Measurements from ENCODE around the gene MARCHF3.

The MARCHF3 gene

DNA sequence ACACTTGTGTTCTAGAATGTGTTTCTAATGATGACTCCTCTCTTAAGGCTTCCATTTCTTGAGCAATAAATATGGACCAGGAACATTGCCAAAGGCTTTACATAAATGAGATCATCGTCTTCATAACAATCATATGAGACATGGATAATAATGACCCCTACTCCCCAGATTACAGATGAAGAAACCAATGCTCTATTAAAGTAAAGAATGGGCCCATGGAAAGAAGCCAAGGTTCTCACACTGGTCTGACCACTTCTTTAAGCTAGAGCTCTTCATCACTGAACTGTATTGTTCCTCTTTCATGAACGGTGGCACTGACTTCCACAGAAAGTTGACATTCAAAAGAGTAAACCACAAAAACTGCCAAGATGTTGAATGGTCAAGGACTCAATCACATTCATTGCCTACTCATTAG is 65.3 kb downstream of the MARCHF3 start:
- Histone ChIP-seq H3K27ac (ENCODE audit: insufficient read depth, low read length, poor library complexity, severe bottlenecking) (no peak overlapping the region), H3K4me1 (ENCODE audit: control insufficient read depth, insufficient read depth, low read length, poor library complexity, severe bottlenecking) (no peaks in the 10 kb centered on the region), H3K4me3 (ENCODE audit: insufficient read depth, low read depth, low read length, poor library complexity, severe bottlenecking) (no peak overlapping the region), H3K9me3 (ENCODE audit: control insufficient read depth, low read length) (no peaks in the 10 kb centered on the region), H3K27me3 (replicated peaks; ENCODE audit: control insufficient read depth, insufficient read depth, low read length, poor library complexity, severe bottlenecking) (no peaks in the 10 kb centered on the region), H3K36me3 (ENCODE audit: control insufficient read depth, insufficient read depth, low read length) (no peaks in the 10 kb centered on the region)
- no peak for DNase-seq

DNA sequence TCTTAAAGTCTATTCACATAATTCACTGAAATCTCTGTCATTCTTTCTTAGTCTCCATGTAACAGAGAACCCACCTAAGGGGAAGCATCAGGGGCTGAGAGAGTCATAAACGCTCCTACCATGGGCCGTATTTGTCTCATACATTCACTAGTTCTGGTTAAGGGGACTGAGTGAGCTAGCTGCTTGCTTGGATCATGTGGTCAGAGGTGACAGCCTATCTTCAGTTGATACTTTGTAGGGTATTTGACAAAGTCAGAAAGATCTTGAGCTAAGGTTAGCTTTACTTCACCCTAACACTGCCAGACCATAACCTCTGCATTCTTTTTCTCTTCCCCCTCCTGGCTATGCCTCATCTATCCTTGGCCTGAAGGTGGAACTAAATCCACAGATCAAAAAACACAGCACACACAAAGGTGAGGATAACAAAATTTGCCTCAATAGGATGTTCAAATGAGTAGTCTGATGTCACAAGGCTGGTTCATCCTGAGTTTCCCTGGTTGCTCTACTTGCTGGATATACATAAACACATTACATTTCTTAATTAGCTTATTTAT is 66.5 kb downstream of the MARCHF3 start:
- no peak overlapping the region for H3K27ac ChIP-seq (ENCODE audit: insufficient read depth, low read length, poor library complexity, severe bottlenecking)
- no peaks in the 10 kb centered on the region for H3K36me3 ChIP-seq (ENCODE audit: control insufficient read depth, insufficient read depth, low read length)
- no peaks in the 10 kb centered on the region for H3K9me3 ChIP-seq (ENCODE audit: control insufficient read depth, low read length)
- no peak overlapping the region for H3K4me3 ChIP-seq (ENCODE audit: insufficient read depth, low read depth, low read length, poor library complexity, severe bottlenecking)
- H3K27me3 ChIP-seq (replicated peaks; ENCODE audit: control insufficient read depth, insufficient read depth, low read length, poor library complexity, severe bottlenecking), result no peaks in the 10 kb centered on the region
- no peak for DNase-seq
- no peaks in the 10 kb centered on the region for H3K4me1 ChIP-seq (ENCODE audit: control insufficient read depth, insufficient read depth, low read length, poor library complexity, severe bottlenecking)

DNA sequence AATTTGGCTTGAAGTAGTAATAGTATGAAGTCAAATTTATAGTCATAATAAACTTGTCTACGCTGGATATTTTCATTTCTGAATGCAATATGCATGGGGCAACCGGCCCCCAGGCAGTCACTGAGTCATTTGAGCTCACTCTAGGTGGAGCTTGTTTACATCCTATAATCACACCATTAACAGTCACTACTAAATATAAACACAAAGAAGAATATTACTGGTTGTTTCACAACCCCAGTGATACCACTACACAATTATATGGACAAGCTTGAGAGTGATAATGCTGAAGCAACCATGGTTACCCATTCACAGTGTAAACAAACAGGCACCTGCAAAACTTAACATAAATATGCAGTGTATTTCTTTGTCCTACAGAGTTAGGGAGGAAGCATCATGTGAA is 68.7 kb downstream of the MARCHF3 start:
- Histone ChIP-seq H3K36me3 (ENCODE audit: control insufficient read depth, insufficient read depth, low read length) (no peaks in the 10 kb centered on the region), H3K9me3 (ENCODE audit: control insufficient read depth, low read length) (no peaks in the 10 kb centered on the region), H3K4me1 (ENCODE audit: control insufficient read depth, insufficient read depth, low read length, poor library complexity, severe bottlenecking) (no peaks in the 10 kb centered on the region), H3K4me3 (ENCODE audit: insufficient read depth, low read depth, low read length, poor library complexity, severe bottlenecking) (no peak overlapping the region), H3K27ac (ENCODE audit: insufficient read depth, low read length, poor library complexity, severe bottlenecking) (no peak overlapping the region), H3K27me3 (replicated peaks; ENCODE audit: control insufficient read depth, insufficient read depth, low read length, poor library complexity, severe bottlenecking) (no peaks in the 10 kb centered on the region)
- DNase-seq, result no peak

DNA sequence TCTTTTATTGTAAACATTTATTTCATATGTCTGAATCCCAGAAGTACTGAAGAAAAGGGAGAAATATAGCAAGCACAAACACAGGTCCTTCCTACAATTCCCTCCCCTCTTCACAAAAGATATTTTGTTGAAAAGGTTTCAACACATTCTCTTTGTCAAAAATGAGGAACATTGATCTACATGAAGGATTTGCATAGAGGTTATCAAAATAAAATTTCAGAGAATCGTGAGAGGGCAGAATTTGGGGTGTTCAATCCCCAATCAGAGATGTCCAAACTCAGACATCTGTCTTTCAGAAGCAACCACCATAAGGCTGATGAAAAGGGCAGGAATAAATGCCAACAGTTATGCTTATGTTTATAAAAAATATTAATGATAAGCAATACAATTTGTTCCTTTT is 69.2 kb downstream of the MARCHF3 start:
- Histone ChIP-seq H3K27me3 (replicated peaks; ENCODE audit: control insufficient read depth, insufficient read depth, low read length, poor library complexity, severe bottlenecking) (no peaks in the 10 kb centered on the region), H3K4me3 (ENCODE audit: insufficient read depth, low read depth, low read length, poor library complexity, severe bottlenecking) (no peak overlapping the region), H3K27ac (ENCODE audit: insufficient read depth, low read length, poor library complexity, severe bottlenecking) (no peak overlapping the region), H3K9me3 (ENCODE audit: control insufficient read depth, low read length) (no peaks in the 10 kb centered on the region), H3K4me1 (ENCODE audit: control insufficient read depth, insufficient read depth, low read length, poor library complexity, severe bottlenecking) (no peaks in the 10 kb centered on the region), H3K36me3 (ENCODE audit: control insufficient read depth, insufficient read depth, low read length) (no peaks in the 10 kb centered on the region)
- DNase-seq, result no peak

DNA sequence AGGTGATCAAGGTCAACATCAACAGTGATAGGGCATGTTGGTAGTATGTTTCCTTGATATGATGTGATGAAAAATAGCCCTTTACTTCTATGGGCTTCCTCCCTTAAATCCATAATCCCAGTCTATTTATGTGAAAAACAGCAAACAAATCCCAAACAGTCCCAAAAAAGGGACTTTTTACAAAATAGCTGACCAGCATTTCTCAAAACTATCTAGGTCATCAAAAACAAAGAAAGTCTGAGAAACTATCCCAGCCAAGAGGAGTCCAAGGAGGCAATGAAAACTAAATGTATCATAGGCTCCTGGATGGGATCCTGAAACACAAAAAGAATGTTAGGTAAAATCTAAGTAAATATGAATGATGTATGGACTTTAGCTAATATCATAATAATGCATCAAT is 71.2 kb downstream of the MARCHF3 start:
- Histone ChIP-seq H3K27ac (ENCODE audit: insufficient read depth, low read length, poor library complexity, severe bottlenecking) (no peak overlapping the region), H3K4me3 (ENCODE audit: insufficient read depth, low read depth, low read length, poor library complexity, severe bottlenecking) (no peak overlapping the region), H3K9me3 (ENCODE audit: control insufficient read depth, low read length) (no peaks in the 10 kb centered on the region), H3K4me1 (ENCODE audit: control insufficient read depth, insufficient read depth, low read length, poor library complexity, severe bottlenecking) (no peaks in the 10 kb centered on the region), H3K36me3 (ENCODE audit: control insufficient read depth, insufficient read depth, low read length) (no peaks in the 10 kb centered on the region), H3K27me3 (replicated peaks; ENCODE audit: control insufficient read depth, insufficient read depth, low read length, poor library complexity, severe bottlenecking) (no peaks in the 10 kb centered on the region)
- DNase-seq, result no peak

DNA sequence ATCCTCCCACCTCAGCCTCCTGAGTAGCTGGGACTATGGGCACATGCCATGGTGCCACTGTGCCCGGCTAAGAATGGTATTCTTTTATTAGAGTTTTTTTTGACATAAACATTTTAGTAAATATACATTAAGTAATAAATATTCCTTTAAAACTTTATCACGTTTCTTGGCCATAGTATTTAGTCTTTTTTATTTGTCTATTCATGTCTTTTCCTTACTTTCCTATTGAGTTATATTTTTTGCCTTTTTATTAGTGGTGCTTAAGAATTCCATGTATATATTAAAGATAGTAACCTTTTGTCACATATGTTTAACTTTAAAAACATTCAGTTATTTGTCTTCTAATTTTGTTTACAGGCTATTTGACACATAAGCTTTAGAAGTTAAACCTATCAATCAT is 73.4 kb downstream of the MARCHF3 start:
- no peaks in the 10 kb centered on the region for H3K27me3 ChIP-seq (replicated peaks; ENCODE audit: control insufficient read depth, insufficient read depth, low read length, poor library complexity, severe bottlenecking)
- no peaks in the 10 kb centered on the region for H3K9me3 ChIP-seq (ENCODE audit: control insufficient read depth, low read length)
- no peak for DNase-seq
- H3K36me3 ChIP-seq (ENCODE audit: control insufficient read depth, insufficient read depth, low read length), result no peaks in the 10 kb centered on the region
- no peaks in the 10 kb centered on the region for H3K4me1 ChIP-seq (ENCODE audit: control insufficient read depth, insufficient read depth, low read length, poor library complexity, severe bottlenecking)
- H3K27ac ChIP-seq (ENCODE audit: insufficient read depth, low read length, poor library complexity, severe bottlenecking), result no peak overlapping the region
- H3K4me3 ChIP-seq (ENCODE audit: insufficient read depth, low read depth, low read length, poor library complexity, severe bottlenecking), result no peak overlapping the region

DNA sequence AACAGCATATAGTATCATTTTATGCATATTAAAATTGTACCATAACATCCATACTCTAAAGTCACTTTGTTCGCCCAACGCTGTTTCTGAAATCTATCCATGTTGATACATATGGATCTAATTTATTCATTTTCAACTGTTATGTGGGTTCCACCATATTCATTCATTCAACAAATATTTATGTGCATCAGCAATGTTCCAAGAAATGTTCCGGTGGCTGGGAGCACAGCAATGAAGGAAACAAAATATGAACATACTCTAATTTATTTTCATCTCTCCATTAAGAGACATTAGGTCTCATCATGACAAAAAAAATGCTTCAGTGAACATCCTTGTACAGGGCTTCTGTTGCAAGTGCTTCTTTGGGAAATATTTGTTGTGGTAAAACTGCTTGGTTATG is 75.4 kb downstream of the MARCHF3 start:
- Histone ChIP-seq H3K36me3 (ENCODE audit: control insufficient read depth, insufficient read depth, low read length) (no peaks in the 10 kb centered on the region), H3K4me1 (ENCODE audit: control insufficient read depth, insufficient read depth, low read length, poor library complexity, severe bottlenecking) (no peaks in the 10 kb centered on the region), H3K27ac (ENCODE audit: insufficient read depth, low read length, poor library complexity, severe bottlenecking) (no peak overlapping the region), H3K4me3 (ENCODE audit: insufficient read depth, low read depth, low read length, poor library complexity, severe bottlenecking) (no peak overlapping the region), H3K27me3 (replicated peaks; ENCODE audit: control insufficient read depth, insufficient read depth, low read length, poor library complexity, severe bottlenecking) (no peaks in the 10 kb centered on the region), H3K9me3 (ENCODE audit: control insufficient read depth, low read length) (no peaks in the 10 kb centered on the region)
- no peak for DNase-seq

DNA sequence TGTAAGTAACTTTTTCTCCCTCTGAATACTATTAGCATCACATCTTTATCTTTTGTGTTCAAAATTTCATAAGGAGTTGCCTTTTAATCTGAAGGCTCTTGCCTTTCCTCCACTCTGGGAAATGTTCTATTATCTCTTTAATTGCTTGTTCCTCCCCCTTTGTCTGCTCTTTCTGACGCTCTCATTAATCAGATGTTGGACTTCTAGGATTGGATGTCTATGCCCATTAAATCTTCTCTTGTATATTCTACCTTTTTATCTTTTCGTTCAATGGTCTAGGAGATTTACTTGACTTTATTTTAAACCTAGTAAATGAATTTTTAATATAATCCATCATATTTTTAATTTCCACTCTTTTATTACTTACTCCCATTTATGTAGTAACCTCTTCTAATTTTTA is 76.7 kb downstream of the MARCHF3 start:
- H3K36me3 ChIP-seq (ENCODE audit: control insufficient read depth, insufficient read depth, low read length), result no peaks in the 10 kb centered on the region
- no peaks in the 10 kb centered on the region for H3K9me3 ChIP-seq (ENCODE audit: control insufficient read depth, low read length)
- no peak overlapping the region for H3K4me3 ChIP-seq (ENCODE audit: insufficient read depth, low read depth, low read length, poor library complexity, severe bottlenecking)
- no peaks in the 10 kb centered on the region for H3K27me3 ChIP-seq (replicated peaks; ENCODE audit: control insufficient read depth, insufficient read depth, low read length, poor library complexity, severe bottlenecking)
- no peak overlapping the region for H3K27ac ChIP-seq (ENCODE audit: insufficient read depth, low read length, poor library complexity, severe bottlenecking)
- no peak for DNase-seq
- H3K4me1 ChIP-seq (ENCODE audit: control insufficient read depth, insufficient read depth, low read length, poor library complexity, severe bottlenecking), result no peaks in the 10 kb centered on the region

DNA sequence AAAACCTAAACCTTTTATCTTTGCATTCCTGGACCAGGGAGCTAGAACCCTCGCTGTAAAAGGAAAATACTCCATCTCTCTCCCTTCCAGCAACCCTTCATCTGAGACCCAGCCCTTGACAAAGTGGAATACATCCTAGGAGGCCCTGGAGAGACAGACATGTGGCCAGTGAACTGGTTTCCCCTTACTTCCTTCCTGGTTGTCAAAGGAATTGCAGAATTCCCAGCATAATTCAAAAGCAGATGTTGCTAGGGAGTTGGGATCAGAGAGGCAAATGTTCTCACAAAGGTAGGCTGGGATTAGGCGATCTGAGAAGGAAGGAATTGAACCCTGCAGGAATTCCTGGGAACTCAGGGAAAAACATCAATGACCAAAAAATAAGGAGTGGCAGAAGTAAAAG is 80.9 kb downstream of the MARCHF3 start:
- no peaks in the 10 kb centered on the region for H3K27me3 ChIP-seq (replicated peaks; ENCODE audit: control insufficient read depth, insufficient read depth, low read length, poor library complexity, severe bottlenecking)
- no peaks in the 10 kb centered on the region for H3K36me3 ChIP-seq (ENCODE audit: control insufficient read depth, insufficient read depth, low read length)
- no peak overlapping the region for H3K27ac ChIP-seq (ENCODE audit: insufficient read depth, low read length, poor library complexity, severe bottlenecking)
- no peaks in the 10 kb centered on the region for H3K4me1 ChIP-seq (ENCODE audit: control insufficient read depth, insufficient read depth, low read length, poor library complexity, severe bottlenecking)
- no peaks in the 10 kb centered on the region for H3K9me3 ChIP-seq (ENCODE audit: control insufficient read depth, low read length)
- no peak for DNase-seq
- H3K4me3 ChIP-seq (ENCODE audit: insufficient read depth, low read depth, low read length, poor library complexity, severe bottlenecking), result no peak overlapping the region

DNA sequence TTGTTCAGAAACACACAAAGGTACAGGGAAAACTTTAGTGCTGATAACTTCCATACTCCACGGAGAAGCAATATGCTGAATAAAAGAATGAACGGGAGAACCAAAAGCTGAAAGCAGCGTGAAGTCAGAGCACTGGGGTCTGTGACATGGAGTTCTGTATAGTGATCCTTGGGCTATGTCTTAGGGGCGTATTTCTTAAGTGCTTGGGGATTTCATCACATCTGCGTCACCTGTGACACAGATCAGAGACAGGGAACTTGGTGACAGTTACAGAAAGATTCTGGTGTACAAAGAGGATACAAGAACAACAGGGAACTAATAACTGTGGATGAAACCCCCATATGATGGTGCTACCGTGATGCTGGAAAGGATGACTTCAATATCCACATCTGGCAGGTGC is 81.9 kb downstream of the MARCHF3 start:
- Histone ChIP-seq H3K4me1 (ENCODE audit: control insufficient read depth, insufficient read depth, low read length, poor library complexity, severe bottlenecking) (no peaks in the 10 kb centered on the region), H3K36me3 (ENCODE audit: control insufficient read depth, insufficient read depth, low read length) (no peaks in the 10 kb centered on the region), H3K9me3 (ENCODE audit: control insufficient read depth, low read length) (no peaks in the 10 kb centered on the region), H3K4me3 (ENCODE audit: insufficient read depth, low read depth, low read length, poor library complexity, severe bottlenecking) (no peak overlapping the region), H3K27me3 (replicated peaks; ENCODE audit: control insufficient read depth, insufficient read depth, low read length, poor library complexity, severe bottlenecking) (no peaks in the 10 kb centered on the region), H3K27ac (ENCODE audit: insufficient read depth, low read length, poor library complexity, severe bottlenecking) (no peak overlapping the region)
- no peak for DNase-seq

DNA sequence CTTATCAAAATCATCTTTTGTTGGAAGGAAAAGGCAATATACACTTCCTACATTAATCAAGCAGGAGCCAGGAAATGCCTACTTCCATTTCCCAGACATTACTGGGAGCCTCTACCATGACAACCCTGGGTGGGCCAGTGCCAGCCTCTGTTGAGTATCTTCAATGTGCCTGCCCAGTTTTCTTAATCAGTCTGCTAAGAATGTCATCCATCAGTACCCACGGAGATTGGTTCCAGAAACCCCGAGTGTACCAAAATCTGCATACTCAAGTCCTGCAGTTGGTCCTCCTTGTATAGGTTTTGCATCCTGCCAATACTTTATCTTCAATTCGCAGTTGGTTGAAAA is 82.4 kb downstream of the MARCHF3 start:
- Histone ChIP-seq H3K27me3 (replicated peaks; ENCODE audit: control insufficient read depth, insufficient read depth, low read length, poor library complexity, severe bottlenecking) (no peaks in the 10 kb centered on the region), H3K36me3 (ENCODE audit: control insufficient read depth, insufficient read depth, low read length) (no peaks in the 10 kb centered on the region), H3K27ac (ENCODE audit: insufficient read depth, low read length, poor library complexity, severe bottlenecking) (no peak overlapping the region), H3K4me3 (ENCODE audit: insufficient read depth, low read depth, low read length, poor library complexity, severe bottlenecking) (no peak overlapping the region), H3K9me3 (ENCODE audit: control insufficient read depth, low read length) (no peaks in the 10 kb centered on the region), H3K4me1 (ENCODE audit: control insufficient read depth, insufficient read depth, low read length, poor library complexity, severe bottlenecking) (no peaks in the 10 kb centered on the region)
- no peak for DNase-seq

Measured in effector memory CD4-positive, alpha-beta T cell (primary cell).